HL-60/S4 treated with retinoic acid at 250 ng/mL for 4 days and 3 days (cell line): Measurements from ENCODE around the gene PKP2.

Experiments used
- in situ Hi-C: fragments of 300-500 bp; cut with MboI; formaldehyde crosslinking; loops from 2 replicates; pipeline ENCODE4 v1.7.0; 2022; ENCODE audit warnings: low sequenced_read_pairs

PKP2 gene

DNA sequence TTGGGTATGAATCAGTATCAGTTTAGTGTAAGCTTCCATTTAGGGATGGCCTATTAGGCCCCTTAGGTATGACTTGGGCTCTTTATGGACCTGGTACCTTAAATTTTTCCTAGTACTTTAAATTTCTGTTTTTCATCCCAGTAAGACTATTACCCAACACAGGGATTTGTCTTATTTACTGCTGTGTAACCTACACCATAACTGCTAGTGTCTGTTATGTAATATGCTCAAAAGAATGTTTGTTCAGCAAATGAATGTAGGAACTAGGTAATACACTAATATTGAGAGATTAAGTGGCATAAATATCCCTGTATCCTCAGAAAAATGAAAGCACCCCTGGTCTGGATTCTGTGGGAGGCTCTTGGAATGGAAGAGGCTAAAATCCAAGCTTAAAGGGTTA is 77.2 kb downstream of the PKP2 start:
- in situ Hi-C loops, result no loop called here

DNA sequence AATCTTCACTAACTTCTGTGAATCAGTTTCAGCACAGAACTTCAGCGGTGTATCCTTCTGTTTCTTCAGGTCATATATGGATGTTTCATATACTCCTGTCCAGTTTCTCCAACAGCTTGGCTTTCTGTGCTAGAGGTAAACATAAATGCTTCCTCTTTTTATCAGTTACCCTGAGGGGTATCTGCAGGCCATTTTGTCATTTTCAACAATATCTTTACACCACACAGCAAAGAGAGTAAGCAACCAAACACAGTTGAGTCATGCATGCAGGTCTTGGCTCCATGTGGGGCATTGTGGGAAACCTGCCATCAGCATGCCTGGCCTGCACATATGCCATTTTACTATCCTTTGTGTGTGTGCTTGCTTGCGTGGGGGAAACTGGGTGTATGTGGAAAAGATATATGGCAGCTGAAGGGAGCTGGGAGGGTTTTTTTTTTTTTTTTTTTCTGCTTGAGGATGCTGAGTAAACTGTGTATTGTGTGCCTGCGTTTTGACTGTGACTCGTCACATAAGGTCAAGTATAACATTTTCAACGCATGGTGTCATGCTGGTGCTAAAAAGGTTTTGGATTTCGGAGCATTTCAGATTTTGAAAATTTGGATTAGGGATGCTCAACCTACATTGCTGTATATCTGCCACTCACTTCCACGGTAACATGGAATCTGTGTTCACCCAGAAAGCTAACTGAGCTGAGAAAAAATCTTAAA is 84.7 kb downstream of the PKP2 start:
- in situ Hi-C loops, result no loop called here

DNA sequence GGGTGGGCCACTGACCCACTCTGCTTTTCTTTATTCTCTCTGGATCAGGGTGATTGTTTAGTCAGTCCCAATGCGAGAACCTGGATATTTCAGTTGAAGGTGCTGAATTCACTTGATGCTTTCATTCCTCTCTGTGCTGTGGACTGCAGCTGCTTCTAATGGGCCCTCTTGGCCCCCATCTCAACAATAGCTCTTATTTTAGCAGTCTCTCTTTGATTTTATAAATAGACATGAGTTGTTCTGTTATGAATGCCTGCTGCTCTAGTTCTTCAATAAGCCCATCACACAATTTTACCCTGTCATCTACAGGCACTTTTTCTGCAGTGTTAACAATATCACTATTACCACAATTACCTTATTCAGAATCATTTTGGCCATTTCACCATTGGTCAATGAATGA is 86.7 kb downstream of the PKP2 start:
- in situ Hi-C loops, result no loop called here

DNA sequence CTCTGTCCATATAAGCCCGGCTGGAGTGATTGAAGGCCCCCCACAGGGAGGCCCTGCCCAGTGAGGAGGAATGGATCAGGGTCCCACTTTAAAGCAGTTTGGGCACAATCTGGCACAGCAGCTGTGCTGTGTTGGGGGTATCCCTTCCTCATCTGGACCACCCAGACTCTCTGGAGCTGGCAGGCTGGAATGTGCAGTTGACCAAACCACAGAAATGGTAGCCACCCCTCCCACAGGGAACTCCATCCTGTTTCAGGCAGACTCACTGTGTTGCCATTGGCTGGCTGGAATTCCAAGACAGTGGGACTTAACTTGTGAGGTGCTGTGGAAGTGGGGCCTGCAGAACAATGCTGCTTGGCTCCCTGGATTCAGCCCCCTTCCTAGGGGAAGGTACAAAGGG is 87.4 kb downstream of the PKP2 start:
- in situ Hi-C loops, result no loop called here

DNA sequence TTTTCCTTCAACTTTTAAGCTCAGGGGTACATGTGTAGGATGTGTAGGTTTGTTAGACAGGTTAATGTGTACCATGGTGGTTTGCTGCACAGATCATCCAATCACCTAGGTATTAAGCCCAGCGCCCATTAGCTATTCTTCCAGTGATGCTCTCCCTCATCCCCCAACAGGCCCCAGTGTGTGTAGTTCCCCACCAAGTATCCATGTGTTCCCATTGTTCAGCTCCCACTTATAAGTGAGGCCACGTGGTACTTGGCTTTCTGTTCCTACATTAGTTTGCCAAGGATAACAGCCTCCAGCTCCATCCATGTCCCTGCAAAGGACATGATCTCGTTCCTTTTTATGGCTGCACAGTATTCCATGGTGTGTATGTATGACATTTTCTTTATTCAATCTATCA is 92.3 kb downstream of the PKP2 start:
- in situ Hi-C loops, result no loop called here

DNA sequence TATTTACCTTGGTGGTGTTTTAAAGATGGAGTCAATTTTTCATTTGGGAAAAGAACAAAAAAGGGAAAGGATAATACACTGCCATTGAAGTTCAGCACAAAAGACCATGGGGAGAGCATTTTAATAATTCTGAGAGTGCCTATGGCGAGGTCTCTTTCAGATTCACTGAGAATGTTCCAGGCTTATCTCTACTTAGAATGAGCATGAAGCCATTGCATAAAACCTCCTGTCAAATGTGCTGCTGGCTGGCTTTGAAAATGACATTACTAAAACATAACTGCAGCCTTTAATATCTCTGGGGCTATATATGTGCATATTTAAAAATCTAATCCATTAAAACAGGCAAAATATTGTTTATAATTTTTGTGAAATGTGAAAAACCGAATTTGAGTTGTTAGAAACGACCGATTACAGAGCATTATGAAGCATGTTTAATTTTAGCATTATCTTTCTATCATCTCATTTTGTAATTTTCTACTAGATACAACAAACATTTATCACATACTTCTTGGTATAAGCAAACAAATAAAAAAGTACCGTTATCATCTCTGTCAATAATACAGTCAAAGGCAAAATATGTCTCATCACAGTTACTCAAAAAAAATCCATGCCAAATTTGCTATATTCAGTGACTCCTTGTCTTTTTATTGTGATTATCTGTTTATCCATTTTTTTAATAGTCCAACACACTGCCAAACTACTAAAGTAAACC is 95.2 kb downstream of the PKP2 start:
- in situ Hi-C loops, result no loop called here

DNA sequence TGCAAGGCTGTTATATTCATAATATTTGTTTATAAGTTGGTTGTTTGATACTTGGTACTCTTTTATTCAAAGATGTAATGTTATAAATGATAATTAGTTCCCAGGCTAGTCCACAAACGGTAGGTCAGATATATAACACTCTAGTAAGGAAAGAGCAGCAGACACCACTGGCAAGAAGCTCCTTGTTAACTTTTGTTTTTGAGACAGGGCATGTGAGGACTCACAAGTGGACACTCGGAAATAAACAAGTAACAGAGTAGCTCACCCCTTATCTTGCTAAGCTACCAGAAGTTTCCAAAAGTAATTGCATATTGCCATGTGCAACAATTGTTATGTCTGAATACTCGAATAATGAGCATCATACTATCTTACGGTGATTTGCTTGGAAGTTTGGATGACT is 102.3 kb downstream of the PKP2 start:
- in situ Hi-C loops, result no loop called here

DNA sequence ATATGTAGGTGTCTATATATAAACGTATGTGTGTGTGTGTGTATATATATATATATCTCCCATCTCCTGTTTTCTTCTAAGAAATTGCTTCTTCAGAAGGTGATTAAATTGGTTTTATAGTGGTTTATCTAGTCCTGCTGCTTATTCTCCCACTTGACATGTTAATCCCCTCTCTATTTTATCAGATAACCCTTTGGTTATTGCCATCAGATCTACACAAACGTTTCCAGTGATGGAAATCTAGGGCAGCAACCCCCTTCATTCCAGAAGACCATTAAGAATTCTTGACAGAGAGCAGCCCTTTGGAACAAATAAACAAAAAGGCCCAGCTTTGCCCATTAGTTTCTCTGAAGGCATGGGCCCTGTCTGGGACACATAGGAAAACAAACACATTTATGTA is 106.7 kb downstream of the PKP2 start:
- in situ Hi-C loops, result no loop called here

DNA sequence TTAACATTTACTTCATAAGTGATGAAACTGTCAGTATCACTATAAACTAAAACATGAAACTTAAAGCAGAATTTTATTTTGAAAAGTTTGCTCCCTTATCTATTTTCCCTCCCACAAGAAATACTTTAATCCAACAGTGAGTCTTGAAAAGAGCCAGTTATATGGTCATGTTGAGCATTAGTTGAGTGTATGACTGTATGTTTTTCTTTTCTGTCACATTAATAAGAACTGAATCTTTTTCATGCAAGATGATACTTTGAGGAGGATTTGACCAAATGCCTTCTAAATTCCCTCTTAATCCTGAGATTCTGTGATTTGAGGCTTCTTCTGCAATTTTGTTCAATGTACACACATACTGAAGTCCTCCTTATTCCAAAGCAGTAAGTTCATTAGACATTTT is 107.1 kb downstream of the PKP2 start:
- in situ Hi-C loops, result no loop called here

DNA sequence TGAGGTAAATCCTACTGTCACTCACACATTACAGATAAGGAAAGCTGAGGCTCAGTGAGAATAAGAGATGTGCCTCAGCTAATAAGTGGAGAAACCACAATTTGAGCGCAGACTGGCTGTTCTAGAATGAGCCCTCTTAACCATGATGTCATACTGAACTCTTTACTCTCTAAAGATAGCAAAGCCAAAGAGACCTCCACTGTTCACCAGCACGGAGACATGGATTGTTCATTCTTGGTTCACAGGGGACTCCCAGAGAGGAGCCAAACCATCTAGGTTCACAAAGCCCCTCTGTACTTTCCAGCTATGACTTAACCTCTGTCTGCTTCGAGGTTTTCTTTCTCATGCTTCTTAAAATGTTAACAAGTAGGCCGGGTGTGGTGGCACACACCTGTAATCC is 108.2 kb downstream of the PKP2 start:
- in situ Hi-C loops, result no loop called here

DNA sequence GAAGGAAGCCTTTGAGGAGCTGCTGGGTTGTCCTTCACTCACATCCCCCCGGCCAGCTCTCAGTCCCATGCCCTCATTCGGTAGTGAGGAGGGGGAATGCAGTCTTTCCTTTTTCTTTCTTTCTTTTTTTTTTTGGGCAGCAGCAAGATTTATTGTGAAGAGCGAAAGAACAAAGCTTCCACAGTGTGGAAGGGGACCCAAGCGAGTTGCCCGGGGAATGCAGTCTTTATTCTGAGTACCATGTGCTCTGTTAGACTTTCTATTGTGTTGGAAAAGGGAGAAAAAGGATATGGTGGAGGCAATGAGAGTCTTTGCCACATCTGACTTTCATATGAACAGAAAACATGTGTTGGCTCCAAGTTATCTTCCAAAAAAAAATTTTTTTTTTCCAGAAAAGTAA is 111.0 kb downstream of the PKP2 start:
- in situ Hi-C loops, result no loop called here

DNA sequence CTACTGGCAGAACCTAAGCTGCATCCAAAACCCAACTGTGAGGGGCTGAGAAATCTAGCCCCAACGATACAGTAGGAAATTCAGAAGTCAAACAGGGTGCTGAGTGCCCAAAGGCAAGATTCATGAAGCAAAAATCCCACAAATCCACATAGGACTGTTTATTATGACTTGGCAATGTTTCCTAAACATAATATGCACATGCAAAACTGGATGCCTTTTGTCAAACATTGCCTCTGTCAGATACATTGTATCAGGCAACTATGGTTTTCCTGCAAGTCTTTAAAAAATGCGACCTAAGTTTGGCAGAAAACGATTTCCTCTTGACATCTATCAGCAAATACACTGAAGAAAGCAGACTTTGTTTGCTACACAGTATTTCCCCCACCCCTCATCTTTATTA is 113.5 kb downstream of the PKP2 start:
- in situ Hi-C loops, result no loop called here

DNA sequence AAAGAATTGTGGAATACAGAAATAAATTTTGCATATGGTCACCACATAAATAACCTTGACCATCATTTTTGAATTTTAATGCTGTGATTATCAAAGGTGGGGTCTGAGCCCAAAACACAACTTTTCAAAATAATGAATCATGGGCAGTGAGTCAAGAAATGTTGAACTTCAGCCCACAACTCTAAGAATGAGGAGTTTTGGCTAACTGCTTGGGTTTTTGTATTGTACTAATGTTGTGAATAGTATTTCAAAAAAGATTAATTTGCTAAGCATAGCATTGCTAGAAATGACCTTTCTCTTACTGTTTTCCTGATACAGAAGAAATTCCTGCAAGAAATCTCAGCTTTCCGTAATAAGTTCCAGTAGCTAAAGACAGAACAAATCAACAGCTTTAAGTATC is 116.5 kb downstream of the PKP2 start:
- in situ Hi-C loops, result no loop called here

DNA sequence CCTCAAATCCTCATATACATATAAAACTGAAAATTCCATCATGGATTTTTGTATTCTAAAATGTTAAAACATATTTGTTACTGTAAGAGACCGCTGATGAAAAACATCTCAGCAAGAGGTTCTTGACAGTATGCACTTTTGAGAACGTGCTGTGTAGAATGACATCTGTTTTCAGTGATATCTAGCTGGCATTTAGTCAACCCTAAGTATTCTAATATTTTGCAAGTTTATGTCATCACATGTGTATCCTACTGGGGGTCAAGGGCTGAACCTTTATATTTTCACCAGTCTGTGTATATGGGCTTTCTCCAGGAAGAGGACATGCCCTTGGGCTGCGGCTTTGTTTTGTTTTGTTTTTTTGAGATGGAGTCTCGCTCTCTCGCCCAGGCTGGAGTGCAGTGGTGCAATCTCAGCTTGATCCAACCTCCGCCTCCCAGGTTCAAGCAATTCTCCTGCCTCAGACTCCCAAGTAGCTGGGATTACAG is 118.8 kb downstream of the PKP2 start:
- in situ Hi-C loops, result no loop called here

DNA sequence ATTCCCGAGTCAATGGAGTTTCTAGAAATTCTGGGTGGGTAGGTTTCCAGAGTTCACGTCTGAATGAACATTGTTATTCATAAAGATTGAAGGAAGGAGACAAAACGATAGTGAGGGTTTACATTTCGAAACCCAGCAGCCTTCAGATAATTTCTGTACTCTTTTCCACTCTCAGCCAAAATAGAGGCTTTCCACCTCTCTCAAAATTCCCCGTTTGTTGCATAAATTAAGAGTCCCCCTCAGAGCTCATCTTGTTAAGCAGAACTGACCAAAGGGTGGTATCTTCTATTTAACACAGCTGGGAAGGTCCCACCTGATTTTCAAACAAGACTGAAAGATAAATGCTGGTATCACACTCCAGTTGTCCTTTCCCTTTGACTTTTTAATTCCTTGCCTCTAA is 119.4 kb downstream of the PKP2 start:
- in situ Hi-C loops, result no loop called here

DNA sequence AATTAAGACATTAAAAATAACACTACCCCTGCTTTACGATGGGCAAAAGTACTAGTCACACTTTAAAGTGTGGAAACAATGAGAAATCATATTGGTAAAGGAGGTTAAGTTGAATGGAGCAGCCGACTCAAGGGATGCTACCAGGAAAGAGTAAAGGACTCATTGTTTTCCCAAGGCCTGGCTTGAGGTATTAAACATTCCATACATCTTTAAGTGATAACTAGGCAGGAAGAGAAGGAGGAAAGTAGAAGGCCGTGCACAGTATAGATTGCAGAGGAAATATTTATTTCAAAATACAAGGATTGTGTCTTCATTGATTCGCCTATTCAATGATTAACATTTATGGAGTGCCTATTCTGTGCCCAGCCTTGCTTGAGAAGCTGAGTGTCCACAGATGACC is 120.3 kb downstream of the PKP2 start:
- in situ Hi-C loops, result no loop called here

DNA sequence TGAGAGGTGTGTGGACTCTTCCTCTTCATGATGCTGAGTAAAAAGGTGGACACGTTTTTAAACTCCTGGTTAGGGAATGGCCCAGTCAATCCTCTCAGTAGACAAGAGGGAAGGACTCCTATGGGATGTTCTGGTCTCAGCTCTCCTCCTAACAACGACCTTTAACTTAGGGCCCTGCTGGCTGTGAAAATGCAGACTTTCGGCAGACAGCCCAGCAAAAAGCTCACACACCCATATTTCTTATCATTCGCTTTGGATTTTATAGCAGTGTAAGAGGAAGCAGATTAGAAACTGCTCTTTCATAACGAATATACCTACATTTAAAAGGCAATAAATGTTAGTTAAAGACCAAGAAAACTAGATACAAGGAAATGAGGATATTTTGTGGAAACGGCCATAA is 122.9 kb downstream of the PKP2 start:
- in situ Hi-C loops, result loop anchor here (25.0 kb wide), 1 partner anchor 1439 kb away; no protein-coding TSS in a partner anchor

DNA sequence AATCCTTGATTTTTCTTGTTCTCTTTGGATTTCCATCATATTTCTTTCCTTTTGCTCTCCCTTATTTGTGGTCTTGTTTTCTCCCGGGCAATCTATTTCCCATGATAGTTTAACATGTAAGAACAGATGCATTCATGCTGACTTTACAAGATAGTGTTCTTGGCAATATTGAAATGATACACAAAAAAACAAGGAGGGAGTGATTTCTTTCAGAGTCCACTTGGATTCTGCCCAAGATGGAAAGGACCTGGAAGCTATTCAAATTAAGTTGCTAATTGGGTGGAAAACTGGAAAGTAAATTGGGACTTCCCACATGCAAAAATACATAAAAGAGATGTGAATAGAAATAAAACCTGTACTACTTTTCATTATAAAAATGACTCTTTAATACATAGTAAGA is 126.4 kb downstream of the PKP2 start:
- in situ Hi-C loops, result loop anchor here (25.0 kb wide), 1 partner anchor 1442 kb away; no protein-coding TSS in a partner anchor

DNA sequence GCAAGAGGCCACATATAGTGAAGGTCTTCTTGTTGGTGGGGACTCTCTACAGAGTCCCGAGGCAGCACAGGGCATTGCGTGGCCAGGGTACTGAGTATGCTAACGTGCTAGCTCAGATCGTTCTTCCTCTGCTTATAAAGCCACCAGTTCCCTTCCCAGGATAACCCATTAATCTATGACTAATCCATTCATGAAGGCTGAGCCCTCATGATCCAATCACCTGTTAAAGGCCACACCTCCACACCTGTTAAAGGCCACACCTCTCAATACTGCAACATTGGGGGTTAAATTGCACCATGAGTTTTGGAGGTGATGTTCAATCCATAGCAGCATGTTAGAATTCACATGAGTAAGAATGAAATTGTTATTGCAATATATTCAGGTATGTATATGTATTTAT is 128.1 kb downstream of the PKP2 start:
- in situ Hi-C loops, result loop anchor here (10.0 to 25.0 kb wide), 2 partner anchors 1256 to 1444 kb away; partner anchors contain the start of gene ALG10

DNA sequence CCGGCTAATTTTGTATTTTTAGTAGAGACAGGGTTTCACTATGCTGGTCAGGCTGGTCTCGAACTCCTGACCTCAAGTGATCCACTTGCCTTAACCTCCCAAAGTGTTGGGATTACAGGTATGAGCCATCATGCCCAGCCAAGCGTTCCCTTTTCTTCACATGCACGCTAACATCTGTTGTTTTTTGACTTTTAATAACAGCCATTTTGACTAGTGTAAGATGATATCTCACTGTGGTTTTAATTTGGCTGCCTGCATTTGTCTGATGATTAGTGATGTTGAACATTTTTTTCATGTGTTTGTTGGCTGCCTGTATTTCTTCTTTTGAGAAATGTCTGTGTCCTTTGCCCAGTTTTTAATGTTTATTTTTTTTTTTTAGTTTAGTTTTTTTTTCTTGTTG is 130.7 kb downstream of the PKP2 start:
- in situ Hi-C loops, result loop anchor here (10.0 to 25.0 kb wide), 2 partner anchors 1259 to 1446 kb away; partner anchors contain the start of gene ALG10

DNA sequence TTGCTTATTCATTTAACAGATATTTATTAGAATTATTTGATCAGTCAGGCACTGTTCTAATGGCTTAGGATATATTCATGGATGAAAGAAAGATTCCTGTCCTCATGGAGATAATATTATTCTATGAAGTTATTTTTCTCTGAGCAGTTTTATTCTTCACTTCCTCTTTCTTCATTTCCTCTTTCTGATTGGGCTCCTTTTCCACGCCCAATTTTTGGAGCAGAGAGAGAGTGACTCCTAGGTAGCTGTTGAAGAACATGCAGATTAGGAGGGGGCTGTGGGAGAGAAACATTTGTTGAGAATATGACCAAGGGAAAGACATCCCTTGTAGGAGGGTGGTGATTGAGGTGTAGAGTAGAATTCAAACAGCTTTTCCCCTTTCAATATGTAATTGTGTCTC is 134.9 kb downstream of the PKP2 start:
- in situ Hi-C loops, result loop anchor here (10.0 to 25.0 kb wide), 2 partner anchors 1263 to 1451 kb away; partner anchors contain the start of gene ALG10

DNA sequence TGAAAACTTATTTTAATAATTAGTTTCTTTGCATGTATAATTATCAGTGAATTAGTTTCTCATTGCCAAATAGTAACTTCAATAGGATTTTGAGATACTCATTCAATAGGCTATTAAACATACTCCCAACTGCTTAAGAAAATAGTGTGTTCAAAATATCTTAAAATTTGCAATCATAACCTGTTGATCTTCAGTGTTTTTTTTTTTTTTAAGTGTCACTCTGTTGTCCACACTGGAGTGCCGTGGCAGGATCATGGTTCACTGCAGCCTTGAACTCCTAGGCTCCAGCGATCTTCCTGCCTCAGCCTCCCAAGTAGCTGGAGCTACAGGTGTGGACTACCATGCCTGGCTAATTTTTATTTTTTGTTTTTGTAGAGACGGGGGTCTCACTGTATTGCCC is 139.4 kb downstream of the PKP2 start:
- in situ Hi-C loops, result loop anchor here (25.0 kb wide), 1 partner anchor 1455 kb away; no protein-coding TSS in a partner anchor
